Measurements from ENCODE around the gene TRIM44. TPM values are rescaled to one million over a fixed set of nuclear protein-coding genes. Genes with fewer than 3 reads are reported as not detected.
A peak's percentile ranks its signal among the peaks of the same experiment; 100 is the strongest.
"Not testable (repeated sequence)": the region's sequence is repeated elsewhere in the genome, so short reads cannot be mapped to it uniquely, and the experiment has no call there.

The TRIM44 gene
- total RNA-seq, 8 experiments from 2014 or later: 15.7 to 33.5 (median 23.7) TPM

DNA sequence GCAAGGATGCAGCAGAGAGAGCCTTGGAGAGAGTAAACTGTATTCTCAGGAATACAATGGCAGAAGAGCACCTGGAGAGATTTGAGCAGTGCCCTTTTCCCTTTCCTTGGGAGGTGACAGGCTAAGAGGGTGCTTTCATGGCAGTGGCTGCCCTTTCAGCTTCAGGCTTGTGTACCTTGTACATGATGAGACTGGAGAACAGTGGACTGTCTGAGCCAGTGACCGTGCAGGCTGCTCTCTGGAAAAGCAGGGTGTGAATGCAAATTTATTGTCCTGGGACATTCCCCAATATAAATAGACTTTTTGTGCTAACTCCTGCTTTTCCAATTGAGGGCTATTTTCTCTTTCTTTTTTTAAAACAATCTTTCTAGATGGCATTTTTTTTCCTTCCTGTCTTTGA, 99.3 kb downstream of the TRIM44 start:
- in situ Hi-C loops (cut with MboI; ENCODE audit: low pct_unique_long_range_greater_than_20kb in 2 of 9, low sequenced_read_pairs in 9 of 9, unreplicated experiment in 9 of 9): no loop called here
- 50 to 100% (median 78%) methylated on average over 1 of the region's 1 CpG; no CpG with 5 or more reads in 3 of the 10 experiments for WGBS, 10 experiments
- Histone ChIP-seq H3K4me1 (replicated peaks in 1 of 2) (no peaks in the 10 kb centered on the region), H3K4me3 (no peak overlapping the region), H3K27ac (no peak overlapping the region)
- ATAC-seq (replicated peaks in 6 of 8): peak in 2 of 8 experiments; percentile 40 to 79

DNA sequence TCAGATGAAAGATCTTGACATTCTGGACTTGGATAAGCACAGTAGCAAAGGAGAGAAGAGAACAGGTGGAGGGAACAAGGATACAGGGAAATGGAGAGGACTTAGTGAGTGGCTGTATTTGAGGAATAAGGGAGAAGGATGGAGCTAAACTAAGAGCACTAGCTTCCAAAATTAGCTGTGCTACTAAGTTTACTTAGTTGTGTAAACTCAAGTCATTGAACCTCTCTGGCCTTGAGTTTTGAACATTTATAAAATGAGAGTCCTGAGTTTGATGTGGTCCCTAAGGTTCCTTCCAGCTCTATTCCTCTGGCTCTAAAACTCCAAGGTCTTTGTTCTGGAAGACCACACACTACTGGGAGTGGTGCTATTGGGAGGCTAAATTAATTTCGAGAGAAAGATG, 100.7 kb downstream of the TRIM44 start:
- no peak overlapping the region for H3K27ac ChIP-seq
- H3K4me1 ChIP-seq (replicated peaks in 1 of 2): no peaks in the 10 kb centered on the region
- 88 to 100% (median 100%) methylated on average over 1 of the region's 1 CpG; no CpG with 5 or more reads in 5 of the 10 experiments for WGBS, 10 experiments
- ATAC-seq (replicated peaks in 6 of 8): no peak
- no peak overlapping the region for H3K4me3 ChIP-seq
- in situ Hi-C loops (cut with MboI; ENCODE audit: low pct_unique_long_range_greater_than_20kb in 2 of 9, low sequenced_read_pairs in 9 of 9, unreplicated experiment in 9 of 9): no loop called here

DNA sequence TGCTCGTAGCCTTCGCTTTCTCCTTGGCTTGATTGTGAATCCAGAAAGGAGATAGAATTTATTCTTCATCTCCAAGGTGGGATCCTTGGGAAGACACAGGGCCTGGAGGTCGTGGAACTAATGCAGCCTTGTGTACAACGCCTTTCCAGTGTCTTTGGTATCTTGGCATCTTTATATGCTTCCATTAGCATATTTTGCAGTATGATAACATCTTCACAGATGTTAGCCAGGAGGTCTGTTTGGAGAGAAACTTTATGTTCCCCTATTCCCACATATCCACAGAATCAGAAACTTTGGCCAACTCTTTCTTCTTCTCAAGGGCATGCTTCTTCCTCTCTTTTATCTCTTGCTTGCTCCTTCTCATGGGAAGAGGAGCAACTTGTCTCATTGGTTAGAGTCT, 101.2 kb downstream of the TRIM44 start:
- H3K4me3 ChIP-seq: no peak overlapping the region
- in situ Hi-C loops (cut with MboI; ENCODE audit: low pct_unique_long_range_greater_than_20kb in 2 of 9, low sequenced_read_pairs in 9 of 9, unreplicated experiment in 9 of 9): no loop called here
- ATAC-seq (replicated peaks in 6 of 8): peak in 2 of 8 experiments; percentile 52 to 77
- H3K4me1 ChIP-seq (replicated peaks in 1 of 2): no peaks in the 10 kb centered on the region
- 50 to 100% (median 91%) methylated on average over 1 to 4 of the region's 4 CpGs; no CpG with 5 or more reads in 2 of the 10 experiments for WGBS, 10 experiments
- H3K27ac ChIP-seq: no peak overlapping the region

DNA sequence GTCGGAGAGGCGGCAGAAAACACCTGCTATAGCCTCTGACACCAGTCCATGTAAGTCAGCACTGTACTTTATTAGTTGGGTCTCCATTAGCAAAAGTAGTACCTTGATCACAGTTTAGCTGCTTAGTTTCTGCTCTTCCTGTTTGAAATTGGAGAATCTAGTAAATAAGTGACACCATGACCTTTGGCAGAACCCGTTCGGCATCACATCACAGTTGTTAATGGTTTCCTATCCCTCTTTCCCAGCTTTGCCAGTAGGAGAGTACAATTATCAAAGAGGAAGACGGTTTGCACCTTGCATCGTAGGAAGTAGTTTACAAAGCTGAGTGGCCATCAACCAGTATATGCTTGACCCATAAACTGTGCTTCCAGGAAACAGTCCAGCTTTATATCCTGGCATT, 101.8 kb downstream of the TRIM44 start:
- in situ Hi-C loops (cut with MboI; ENCODE audit: low pct_unique_long_range_greater_than_20kb in 2 of 9, low sequenced_read_pairs in 9 of 9, unreplicated experiment in 9 of 9): no loop called here
- WGBS, 10 experiments: 74 to 93% (median 89%) methylated on average over 2 to 6 of the region's 6 CpGs; no CpG with 5 or more reads in 2 of the 10 experiments
- ATAC-seq (replicated peaks in 6 of 8): no peak
- no peak overlapping the region for H3K4me3 ChIP-seq
- no peaks in the 10 kb centered on the region for H3K4me1 ChIP-seq (replicated peaks in 1 of 2)
- H3K27ac ChIP-seq: no peak overlapping the region

DNA sequence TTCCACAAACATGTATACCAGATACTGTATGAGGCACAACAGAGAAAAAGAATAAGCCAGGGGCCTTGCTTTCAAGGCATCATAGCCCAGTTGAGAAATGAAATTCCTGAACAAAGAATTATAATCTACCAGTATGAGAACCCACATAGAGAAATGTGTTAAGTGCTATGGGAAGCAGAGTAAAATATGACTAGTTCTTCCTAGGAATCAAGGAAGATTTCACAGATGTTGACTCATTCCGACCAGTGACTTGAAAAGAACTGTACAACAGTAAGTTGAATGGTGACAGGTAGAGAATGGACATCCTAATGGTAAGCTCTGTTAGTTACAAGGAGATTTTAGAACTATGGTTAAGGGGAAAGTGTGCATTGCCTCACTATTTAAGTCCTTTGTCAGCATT, 102.6 kb downstream of the TRIM44 start:
- Histone ChIP-seq H3K27ac (no peak overlapping the region), H3K4me3 (no peak overlapping the region), H3K4me1 (replicated peaks in 1 of 2) (no peaks in the 10 kb centered on the region)
- ATAC-seq (replicated peaks in 6 of 8): no peak
- in situ Hi-C loops (cut with MboI; ENCODE audit: low pct_unique_long_range_greater_than_20kb in 2 of 9, low sequenced_read_pairs in 9 of 9, unreplicated experiment in 9 of 9): no loop called here
- 78 to 100% (median 100%) methylated on average over 1 of the region's 1 CpG; no CpG with 5 or more reads in 4 of the 10 experiments for WGBS, 10 experiments

DNA sequence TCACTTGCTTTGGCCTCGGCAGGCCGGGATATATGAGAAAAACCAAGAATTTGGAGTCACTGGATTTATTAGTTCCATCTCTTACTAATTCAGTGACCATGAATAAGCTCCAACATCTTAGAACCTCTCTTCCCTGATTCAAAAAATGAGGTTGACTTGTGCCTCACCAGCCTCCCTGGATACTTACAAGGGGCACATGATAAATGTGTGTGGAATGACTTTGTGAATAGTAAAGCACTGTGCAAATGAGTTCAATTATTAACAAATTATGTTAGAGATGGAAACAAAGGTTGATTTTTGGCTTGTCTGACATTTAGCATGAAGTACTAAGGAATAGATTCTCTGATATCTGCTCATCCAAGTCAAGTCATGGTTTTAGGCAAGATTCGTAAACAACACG, 104.1 kb downstream of the TRIM44 start:
- no peaks in the 10 kb centered on the region for H3K4me1 ChIP-seq (replicated peaks in 1 of 2)
- no peak overlapping the region for H3K4me3 ChIP-seq
- no peak overlapping the region for H3K27ac ChIP-seq
- ATAC-seq (replicated peaks in 6 of 8): no peak
- in situ Hi-C loops (cut with MboI; ENCODE audit: low pct_unique_long_range_greater_than_20kb in 2 of 9, low sequenced_read_pairs in 9 of 9, unreplicated experiment in 9 of 9): no loop called here
- WGBS, 10 experiments: 80 to 100% (median 92%) methylated on average over 1 to 4 of the region's 4 CpGs; no CpG with 5 or more reads in 1 of the 10 experiments

DNA sequence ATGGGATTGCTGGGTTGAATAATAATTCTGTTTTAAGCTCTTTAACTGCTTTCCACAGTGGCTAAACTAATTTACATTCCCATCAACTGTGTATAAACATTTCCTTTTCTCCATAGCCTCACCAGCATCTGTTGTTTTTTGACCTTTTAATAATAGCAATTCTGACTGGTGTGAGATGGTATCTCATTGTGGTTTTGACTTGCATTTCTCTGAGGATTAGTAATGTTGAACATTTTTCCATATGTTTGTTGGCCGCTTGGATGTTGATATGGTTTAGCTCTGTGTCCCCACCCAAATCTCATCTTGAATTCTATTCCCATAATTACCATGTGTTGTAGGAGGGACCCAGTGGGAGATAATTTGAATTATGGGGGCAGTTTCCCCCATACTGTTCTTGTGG, 107.8 kb downstream of the TRIM44 start:
- H3K4me1 ChIP-seq (replicated peaks in 1 of 2); H3K4me3 ChIP-seq; H3K27ac ChIP-seq; in situ Hi-C loops (cut with MboI; ENCODE audit: low pct_unique_long_range_greater_than_20kb in 2 of 9, low sequenced_read_pairs in 9 of 9, unreplicated experiment in 9 of 9): not testable (repeated sequence)
- ATAC-seq (replicated peaks in 6 of 8): peak in 3 of 8 experiments; percentile 65 to 93 (median 92)
- WGBS, 10 experiments: 0 to 100% (median 48%) methylated on average over 1 of the region's 1 CpG; no CpG with 5 or more reads in 4 of the 10 experiments

DNA sequence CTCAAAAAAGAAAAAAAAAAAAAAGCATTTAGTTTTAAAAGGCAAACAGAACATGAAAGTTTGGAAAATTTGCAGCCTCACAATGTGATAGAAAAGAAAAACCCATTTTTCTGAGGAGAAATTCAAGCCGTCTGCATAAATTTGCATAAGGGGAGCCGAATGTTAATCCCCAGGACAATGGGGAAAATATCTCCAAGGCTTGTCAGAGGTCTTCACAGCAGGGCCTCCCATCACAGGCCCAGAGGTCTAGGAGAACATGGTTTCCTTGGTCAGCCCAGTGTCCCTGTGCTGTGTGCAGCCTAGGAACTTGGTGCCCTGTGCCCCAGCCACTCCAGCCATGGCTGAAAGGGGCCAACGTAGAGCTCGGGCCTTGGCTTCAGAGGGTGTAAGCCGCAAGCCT, 109.1 kb downstream of the TRIM44 start:
- Histone ChIP-seq H3K27ac (no peak overlapping the region), H3K4me3 (no peak overlapping the region), H3K4me1 (replicated peaks in 1 of 2) (no peaks in the 10 kb centered on the region)
- in situ Hi-C loops (cut with MboI; ENCODE audit: low pct_unique_long_range_greater_than_20kb in 2 of 9, low sequenced_read_pairs in 9 of 9, unreplicated experiment in 9 of 9): no loop called here
- ATAC-seq (replicated peaks in 6 of 8): no peak
- WGBS, 10 experiments: 14 to 100% (median 84%) methylated on average over 1 to 5 of the region's 5 CpGs; no CpG with 5 or more reads in 2 of the 10 experiments

DNA sequence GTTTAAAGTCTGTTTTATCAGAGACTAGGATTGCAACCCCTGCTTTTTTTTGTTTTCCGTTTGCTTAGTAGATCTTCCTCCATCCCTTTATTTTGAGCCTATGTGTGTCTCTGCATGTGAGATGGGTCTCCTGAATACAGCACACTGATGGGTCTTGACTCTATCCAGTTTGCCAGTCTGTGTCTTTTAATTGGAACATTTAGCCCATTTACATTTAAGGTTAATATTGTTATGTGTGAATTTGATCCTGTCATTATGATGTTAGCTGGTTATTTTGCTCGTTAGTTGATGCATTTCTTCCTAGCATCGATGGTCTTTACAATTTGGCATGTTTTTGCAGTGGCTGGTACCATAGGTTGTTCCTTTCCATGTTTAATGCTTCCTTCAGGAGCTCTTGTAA, 114.7 kb downstream of the TRIM44 start:
- in situ Hi-C loops (cut with MboI; ENCODE audit: low pct_unique_long_range_greater_than_20kb in 2 of 9, low sequenced_read_pairs in 9 of 9, unreplicated experiment in 9 of 9); H3K4me3 ChIP-seq; ATAC-seq (replicated peaks in 6 of 8); H3K27ac ChIP-seq; H3K4me1 ChIP-seq (replicated peaks in 1 of 2): not testable (repeated sequence)
- 86 to 100% methylated on average over 1 to 2 of the region's 3 CpGs; no CpG with 5 or more reads in 8 of the 10 experiments for WGBS, 10 experiments

DNA sequence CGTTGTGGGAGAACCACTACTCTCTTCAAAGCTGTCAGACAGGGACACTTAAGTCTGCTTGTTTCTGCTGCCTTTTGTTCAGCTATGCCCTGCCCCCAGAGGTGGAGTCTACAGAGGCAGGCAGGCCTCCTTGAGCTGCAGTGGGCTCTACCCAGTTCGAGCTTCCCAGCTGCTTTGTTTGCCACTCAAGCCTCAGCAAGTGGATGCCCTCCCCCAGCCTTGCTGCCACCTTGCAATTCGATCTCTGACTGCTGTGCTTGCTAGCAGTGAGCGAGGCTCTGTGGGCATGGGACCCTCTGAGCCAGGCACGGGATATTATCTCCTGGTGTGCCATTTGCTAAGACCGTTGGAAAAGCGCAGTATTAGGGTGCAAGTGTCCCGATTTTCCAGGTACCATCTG, 116.4 kb downstream of the TRIM44 start:
- H3K4me3 ChIP-seq; in situ Hi-C loops (cut with MboI; ENCODE audit: low pct_unique_long_range_greater_than_20kb in 2 of 9, low sequenced_read_pairs in 9 of 9, unreplicated experiment in 9 of 9); ATAC-seq (replicated peaks in 6 of 8); H3K4me1 ChIP-seq (replicated peaks in 1 of 2); H3K27ac ChIP-seq: not testable (repeated sequence)
- 85 to 100% (median 91%) methylated on average over 3 to 7 of the region's 8 CpGs; no CpG with 5 or more reads in 6 of the 10 experiments for WGBS, 10 experiments

DNA sequence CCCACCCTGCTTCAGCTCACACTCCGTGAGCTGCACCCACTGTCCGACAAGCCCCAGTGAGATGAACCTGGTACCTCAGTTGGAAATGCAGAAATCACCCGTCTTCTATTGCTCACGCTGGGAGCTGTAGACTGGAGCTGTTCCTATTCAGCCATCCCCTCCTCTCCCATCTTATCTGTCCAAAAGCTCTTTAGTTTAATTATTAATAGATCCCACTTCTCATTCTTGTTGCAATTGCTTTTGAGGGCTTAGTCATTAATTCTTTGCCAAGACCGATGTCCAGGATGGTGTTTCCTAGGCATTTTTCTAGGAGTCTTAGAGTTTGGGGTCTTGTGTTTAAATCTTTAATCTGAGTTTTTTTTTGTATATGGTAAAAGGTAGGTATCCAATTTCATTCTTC, 116.8 kb downstream of the TRIM44 start:
- in situ Hi-C loops (cut with MboI; ENCODE audit: low pct_unique_long_range_greater_than_20kb in 2 of 9, low sequenced_read_pairs in 9 of 9, unreplicated experiment in 9 of 9): no loop called here
- Histone ChIP-seq H3K4me3 (no peak overlapping the region), H3K4me1 (replicated peaks in 1 of 2) (peaks cover 0 to 4% of the 10 kb centered on the region in 2 donors), H3K27ac (no peak overlapping the region)
- ATAC-seq (replicated peaks in 6 of 8): no peak
- WGBS, 10 experiments: 87 to 100% (median 100%) methylated on average over 1 to 3 of the region's 5 CpGs; no CpG with 5 or more reads in 2 of the 10 experiments

DNA sequence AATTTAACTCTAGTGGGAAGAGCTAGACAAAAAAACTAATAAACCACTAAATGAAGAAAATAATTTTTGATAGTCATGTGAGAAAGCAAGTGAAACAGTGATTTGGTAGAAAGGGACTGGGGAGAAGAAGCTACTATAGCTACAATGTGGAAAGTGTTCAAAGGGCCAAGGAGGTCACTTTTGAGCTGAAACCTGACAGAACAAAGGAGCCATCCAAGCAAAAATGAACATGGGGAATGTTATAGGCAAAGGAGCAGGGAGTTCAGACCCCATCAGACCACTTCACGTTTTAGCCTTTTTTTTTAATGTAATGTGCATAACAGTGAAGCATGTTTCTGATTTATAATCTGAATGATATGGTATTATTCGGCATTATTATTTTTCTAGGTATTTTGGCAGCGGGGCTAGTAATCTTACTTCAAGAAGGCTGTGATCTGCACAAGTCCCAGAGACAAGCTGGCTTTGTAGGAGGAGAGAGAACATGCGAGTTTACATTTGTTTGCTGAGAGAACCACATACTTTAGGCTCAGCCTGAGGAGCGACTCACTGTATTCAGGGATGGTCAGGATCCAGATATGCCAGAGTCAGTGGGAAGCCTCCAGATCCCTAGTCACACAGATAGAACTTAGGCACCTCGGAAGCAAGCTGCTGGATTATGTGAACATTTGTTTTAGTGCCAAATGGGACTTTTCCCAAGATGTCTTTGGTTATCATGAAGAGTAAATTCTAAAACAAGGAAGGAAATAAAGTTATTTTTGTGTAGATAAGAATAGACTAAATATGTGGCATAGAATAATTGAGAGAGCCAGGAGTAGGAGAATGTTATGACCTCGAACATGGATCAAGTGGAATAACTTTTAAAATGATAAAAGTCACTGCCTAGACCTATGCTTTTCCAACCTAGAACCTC, 118.6 kb downstream of the TRIM44 start:
- peaks cover 12 to 21% of the 10 kb centered on the region in 2 donors for H3K4me1 ChIP-seq (replicated peaks in 1 of 2)
- no peak overlapping the region for H3K27ac ChIP-seq
- ATAC-seq (replicated peaks in 6 of 8): peak in 3 of 8 experiments; percentile 35 to 61 (median 56)
- WGBS, 10 experiments: 40 to 92% (median 75%) methylated on average over 1 to 7 of the region's 7 CpGs
- in situ Hi-C loops (cut with MboI; ENCODE audit: low pct_unique_long_range_greater_than_20kb in 2 of 9, low sequenced_read_pairs in 9 of 9, unreplicated experiment in 9 of 9): no loop called here
- no peak overlapping the region for H3K4me3 ChIP-seq

DNA sequence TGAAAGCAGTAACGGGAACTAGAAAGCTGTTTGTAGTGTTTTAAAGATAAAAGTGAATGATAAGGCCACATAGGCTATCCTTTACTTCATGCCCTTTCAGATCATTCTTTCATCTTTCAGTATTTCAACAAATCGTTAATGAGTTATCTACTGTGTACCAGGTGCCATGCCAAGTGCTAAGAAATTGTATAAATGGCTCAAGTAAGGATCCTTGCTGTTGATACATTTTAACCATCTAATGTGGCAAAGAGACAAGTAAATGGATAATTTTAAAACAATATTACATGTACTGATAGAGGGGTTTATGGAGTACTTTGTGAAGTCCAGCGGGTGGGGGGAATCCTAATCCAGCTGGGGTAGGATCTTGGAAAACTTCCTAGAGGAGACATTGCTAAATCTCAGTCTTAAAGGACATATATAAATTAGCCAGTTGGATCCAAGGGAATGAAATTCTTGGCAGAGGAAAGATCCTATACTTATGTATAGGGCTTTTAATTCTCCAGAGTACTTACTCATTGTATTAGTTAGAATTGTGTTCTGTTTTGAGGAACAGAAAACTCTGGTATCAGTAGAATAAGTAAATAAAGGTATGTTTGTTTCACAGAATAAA, 119.4 kb downstream of the TRIM44 start:
- Histone ChIP-seq H3K4me1 (replicated peaks in 1 of 2) (peaks cover 19 to 28% of the 10 kb centered on the region in 2 donors), H3K4me3 (no peak overlapping the region), H3K27ac (no peak overlapping the region)
- WGBS, 10 experiments: 69 to 100% (median 89%) methylated on average over 1 to 3 of the region's 3 CpGs
- no peak for ATAC-seq (replicated peaks in 6 of 8)
- in situ Hi-C loops (cut with MboI; ENCODE audit: low pct_unique_long_range_greater_than_20kb in 2 of 9, low sequenced_read_pairs in 9 of 9, unreplicated experiment in 9 of 9): no loop called here
